Measurements from ENCODE around the gene ACSBG1. TPM values are rescaled to one million over a fixed set of nuclear protein-coding genes. Genes with fewer than 3 reads are reported as not detected.

Gene ACSBG1
- total RNA-seq: not detected in 2 replicates

DNA sequence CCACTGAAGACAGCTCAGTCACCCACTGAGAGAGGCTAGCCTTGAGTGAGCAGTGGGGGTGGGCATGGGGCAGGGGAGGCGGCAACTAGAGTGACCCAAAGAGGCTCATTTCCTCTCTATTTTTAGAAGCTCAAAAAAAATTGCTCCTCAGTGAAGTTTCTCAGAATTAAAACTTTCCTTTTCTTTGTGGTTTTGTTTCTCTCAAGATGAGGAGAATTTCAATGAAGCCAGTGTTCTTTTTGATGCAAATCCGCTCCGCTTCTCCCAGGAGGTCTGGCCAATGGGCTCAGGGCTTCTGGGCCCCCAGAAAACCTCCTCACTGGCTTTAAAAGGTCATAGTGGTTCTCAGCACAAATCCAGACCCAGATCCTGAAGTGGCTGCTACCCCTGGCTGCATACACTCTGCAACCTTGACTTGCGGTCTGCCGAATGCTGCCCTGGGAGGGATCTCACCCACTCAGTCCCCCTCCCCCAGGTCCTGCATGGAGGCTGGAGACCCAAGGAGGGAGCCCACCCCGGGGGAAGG lies at the start of gene ACSBG1:
ACSBG1 (minus strand) TSS at position 51 of the 526 bp plus-strand sequence. CDS start 64 bp downstream, outside the sequence.

DNA sequence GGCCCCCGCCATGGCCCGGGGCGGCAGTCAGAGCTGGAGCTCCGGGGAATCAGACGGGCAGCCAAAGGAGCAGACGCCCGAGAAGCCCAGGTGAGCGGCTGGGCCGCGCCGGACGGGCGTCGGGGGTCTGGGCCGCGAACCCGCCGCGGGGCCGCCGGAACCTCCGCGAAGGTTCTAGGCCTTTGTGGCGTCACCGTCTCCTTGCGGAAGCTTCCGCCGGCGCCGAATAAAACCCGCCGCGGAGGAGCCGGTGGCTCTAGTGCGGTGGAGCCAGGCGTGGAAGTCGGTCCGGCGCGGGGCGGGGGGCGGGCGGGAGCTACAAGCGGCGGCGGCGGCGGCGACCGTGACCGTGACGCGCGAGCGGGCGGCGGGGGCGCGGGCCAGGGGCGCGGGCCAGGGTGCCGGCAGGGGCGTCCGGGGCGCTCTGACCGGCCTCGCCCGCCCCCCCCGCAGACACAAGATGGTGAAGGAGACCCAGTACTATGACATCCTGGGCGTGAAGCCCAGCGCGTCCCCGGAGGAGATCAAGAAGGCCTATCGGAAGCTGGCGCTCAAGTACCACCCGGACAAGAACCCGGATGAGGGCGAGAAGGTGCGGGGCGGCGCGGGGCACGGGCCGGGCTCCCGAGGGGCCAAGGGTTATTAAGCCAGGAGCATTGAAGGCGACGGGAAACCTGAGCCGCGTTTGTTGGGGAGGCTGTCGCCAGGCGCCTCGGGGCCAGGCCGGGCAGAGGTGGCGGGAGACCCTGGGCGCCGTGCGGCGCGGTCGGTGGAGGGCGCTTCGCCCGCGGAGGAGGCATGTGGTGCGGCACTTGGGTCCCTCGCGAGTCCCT lies 30.2 kb upstream of the ACSBG1 start, which contains the start of gene DNAJA4:
DNAJA4 (plus strand) TSS at position 259 of the 833 bp plus-strand sequence; CDS start at position 461, 202 bp downstream.

GRCh38 chr15:78149068-78149804 lies 85.1 kb downstream of the ACSBG1 start, which contains the start of gene IDH3A:
Gene IDH3A (plus strand): TSS chr15:78149362. CDS start chr15:78149404, 42 bp downstream.

DNA sequence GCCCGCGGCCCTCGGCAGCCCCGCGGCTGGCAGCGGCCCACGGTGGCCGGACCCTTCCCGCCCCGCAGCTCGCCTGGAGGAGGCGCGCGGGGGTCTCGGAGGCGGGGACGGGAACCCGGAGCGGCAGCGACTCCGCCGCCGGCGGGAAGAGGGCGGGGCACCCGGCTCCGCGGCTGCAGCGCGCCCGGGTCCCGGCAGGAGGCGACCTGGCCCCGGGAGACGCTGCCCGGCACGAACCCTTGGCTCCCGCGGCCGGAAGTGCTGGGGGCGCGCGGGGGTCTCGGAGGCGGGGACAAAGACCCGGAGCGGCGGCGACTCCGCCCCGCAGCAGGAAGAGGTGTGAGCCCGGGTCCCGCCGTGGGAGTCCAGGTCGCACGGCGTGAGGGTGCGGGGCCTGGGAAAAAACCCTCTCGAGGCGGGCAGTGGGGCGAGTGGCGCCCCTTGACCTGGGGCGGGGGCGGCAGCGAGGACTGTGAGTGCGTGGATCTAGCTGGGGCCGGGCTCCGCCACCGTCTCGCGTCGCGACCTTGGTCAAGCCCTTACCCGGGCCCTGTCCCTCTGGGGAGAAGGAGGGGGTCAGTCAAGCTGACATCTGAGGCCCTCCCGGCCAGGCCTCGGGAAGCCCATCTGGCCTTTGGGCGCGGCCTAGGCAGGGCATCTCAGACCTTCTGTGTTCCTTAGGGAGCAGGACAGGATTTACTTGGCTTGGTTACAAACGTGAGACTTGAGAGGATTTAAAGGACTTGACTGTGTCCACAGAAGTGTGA lies 102.9 kb downstream of the ACSBG1 start, which contains the start of gene CIB2:
CIB2 (minus strand) TSS at position 151 of the 767 bp plus-strand sequence. CDS start 230 bp downstream, outside the sequence.

Other genes starting within 250 kb of the ACSBG1 start
- gene TBC1D2B, start 156.9 kb downstream of the ACSBG1 start, total RNA-seq: 28.3 and 46.8 TPM in 2 replicates
- gene SH2D7, start 142.0 kb downstream of the ACSBG1 start, total RNA-seq: not detected in 2 replicates
- 1.2 and 3.9 TPM in 2 replicates for gene CIB2, start 103.1 kb downstream of the ACSBG1 start, total RNA-seq
- 20.6 and 26.0 TPM in 2 replicates for gene IDH3A, start 85.2 kb downstream of the ACSBG1 start, total RNA-seq
- gene DNAJA4, start 30.0 kb upstream of the ACSBG1 start, total RNA-seq: 0.86 and 1.3 TPM in 2 replicates
- 79.1 and 96.0 TPM in 2 replicates for gene SKIC8, start 65.0 kb upstream of the ACSBG1 start, total RNA-seq
- gene CRABP1, start 105.8 kb upstream of the ACSBG1 start, total RNA-seq: not detected in 2 replicates
- 28.4 and 30.3 TPM in 2 replicates for gene IREB2, start 203.7 kb upstream of the ACSBG1 start, total RNA-seq